Breast epithelium (tissue), 4 donors: ENCODE data around the gene SLC9A3. TPM values are rescaled to one million over a fixed set of nuclear protein-coding genes. Genes with fewer than 3 reads are reported as not detected.
"Not testable (repeated sequence)": the region's sequence is repeated elsewhere in the genome, so short reads cannot be mapped to it uniquely, and the experiment has no call there.

Source experiments
- DNase-seq, 2 donors: peaks; one replicate each; pipeline ENCODE4 v3.0.0-alpha.2; 2019; ENCODE audit warnings: low spot score in 2 of 2
- H3K27ac ChIP-seq, 2 donors: fragments of 200-600 bp; sonication (generic) in 1 of 2; one replicate each; pipeline ENCODE4 v1.5.1; 2016 to 2019; ENCODE audit warnings: mild to moderate bottlenecking in 1 of 2
- H3K27me3 ChIP-seq, 2 donors: fragments of 200-600 bp; sonication (generic) in 1 of 2; one replicate each; pipeline versions ENCODE4 v1.5.1 to v1.6.0; 2017 to 2019; ENCODE audit warnings: control low read depth in 1 of 2, mild to moderate bottlenecking in 1 of 2
- H3K36me3 ChIP-seq: fragments of 200-600 bp; one replicate; pipeline ENCODE4 v1.5.1; 2019
- H3K4me1 ChIP-seq, 2 donors: fragments of 200-600 bp; sonication (generic); one replicate each; pipeline ENCODE4 v1.5.1; 2016 to 2019; ENCODE audit warnings: control low read depth in 1 of 2
- H3K4me3 ChIP-seq, 3 donors: fragments of 200-600 bp; sonication (generic); 1 replicate in 2 of 3; 2 replicates in 1 of 3; pipeline ENCODE4 v1.5.1; 2016 to 2019; ENCODE audit warnings: mild to moderate bottlenecking in 3 of 3, moderate library complexity in 2 of 3
- H3K9me3 ChIP-seq, 2 donors: fragments of 200-600 bp; sonication (generic) in 1 of 2; one replicate each; pipeline ENCODE4 v1.5.1; 2016 to 2019; ENCODE audit warnings: control low read depth in 1 of 2
- CTCF ChIP-seq, 3 donors: fragments of 450-650 bp; IDR thresholded peaks; one replicate each; pipeline ENCODE4 v1.5.1; 2016 to 2017; ENCODE audit warnings: antibody characterized with exemption in 3 of 3, mild to moderate bottlenecking in 3 of 3, moderate library complexity in 3 of 3
- POLR2A ChIP-seq: fragments of 450-650 bp; IDR thresholded peaks from one replicate; pipeline ENCODE4 v1.6.1; 2016; ENCODE audit warnings: antibody characterized with exemption, mild to moderate bottlenecking, moderate library complexity
- POLR2AphosphoS5 ChIP-seq, 3 donors: sonication (generic); formaldehyde crosslinking; IDR thresholded peaks; one replicate each; pipeline ENCODE4 v1.6.1; 2017; ENCODE audit warnings: antibody characterized with exemption in 3 of 3
- intact Hi-C: fragments of 100-400 bp; cut with DNase I; formaldehyde crosslinking; loops from one replicate; pipeline ENCODE4 v1.15.1; 2023; ENCODE audit warnings: low total_unique reads
- total RNA-seq, 3 donors: library from RNA; depleted of rRNA; stranded (reverse); fragments of >200 nt; gene quantifications; one replicate each; pipeline ENCODE4 v1.1.0, GENCODE V29; 2016

The SLC9A3 gene
- total RNA-seq, 3 donors from 2014 or later = 1.1 to 5.6 (median 2.3) TPM

DNA sequence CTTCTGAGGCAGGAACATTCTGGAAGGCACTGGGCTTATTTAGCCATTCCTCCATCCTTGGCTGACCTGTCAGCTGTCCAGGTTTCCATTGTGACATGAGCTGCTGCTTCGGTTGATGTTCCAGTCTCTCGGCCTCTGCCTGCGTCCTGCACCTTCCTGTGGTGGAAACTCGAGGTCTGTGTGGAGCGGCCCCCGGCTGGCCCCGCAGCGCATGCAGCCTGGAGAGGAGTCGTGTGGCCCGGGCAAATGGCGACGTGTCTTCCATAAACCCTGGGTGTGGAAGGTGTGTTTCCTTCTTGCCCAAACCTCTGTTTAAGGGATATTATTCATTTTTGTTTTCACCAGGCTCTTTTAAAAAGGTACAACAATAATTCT is 36.5 kb upstream of the SLC9A3 start:
- Histone ChIP-seq H3K4me1 (no peaks in the 10 kb centered on the region), H3K9me3 (no peaks in the 10 kb centered on the region), H3K4me3 (no peak overlapping the region), H3K27me3 (peaks cover 0 to 9% of the 10 kb centered on the region in 2 donors), H3K27ac (no peak overlapping the region), H3K36me3 (no peaks in the 10 kb centered on the region)
- intact Hi-C loops = no loop called here
- TF ChIP-seq CTCF (IDR thresholded peaks at IDR 0.05) = no peak
- TF ChIP-seq POLR2A = no peak
- TF ChIP-seq POLR2AphosphoS5 (IDR thresholded peaks at IDR 0.05) = no peak
- no peak for DNase-seq

DNA sequence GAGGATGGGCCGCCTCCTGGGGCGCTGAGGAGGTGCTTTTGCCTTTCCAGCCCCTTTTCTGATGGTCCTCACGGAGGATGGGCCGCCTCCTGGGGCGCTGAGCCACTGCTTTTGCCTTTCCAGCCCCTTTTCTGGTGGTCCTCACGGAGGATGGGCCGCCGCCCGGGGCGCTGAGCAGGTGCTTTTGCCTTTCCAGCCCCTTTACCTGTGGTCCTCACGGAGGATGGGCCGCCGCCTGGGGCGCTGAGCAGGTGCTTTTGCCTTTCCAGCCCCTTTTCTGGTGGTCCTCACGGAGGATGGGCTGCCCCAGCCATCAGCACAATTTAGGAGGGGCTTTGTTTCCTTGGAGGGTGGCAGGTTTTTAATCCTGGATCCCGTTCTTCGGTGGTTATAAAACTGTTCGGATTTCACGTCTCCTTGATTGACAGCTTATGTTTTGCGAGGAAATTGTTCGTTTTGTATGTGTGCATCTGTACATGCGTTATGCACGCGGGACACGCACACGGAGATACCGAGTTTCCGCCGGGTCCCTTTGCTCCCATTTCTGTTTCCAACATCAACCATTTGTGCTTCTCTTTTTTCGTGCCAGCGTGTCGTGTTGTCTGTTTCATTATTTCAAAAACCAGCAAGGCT is 34.7 kb upstream of the SLC9A3 start:
- intact Hi-C loops = no loop called here
- DNase-seq = no peak

DNA sequence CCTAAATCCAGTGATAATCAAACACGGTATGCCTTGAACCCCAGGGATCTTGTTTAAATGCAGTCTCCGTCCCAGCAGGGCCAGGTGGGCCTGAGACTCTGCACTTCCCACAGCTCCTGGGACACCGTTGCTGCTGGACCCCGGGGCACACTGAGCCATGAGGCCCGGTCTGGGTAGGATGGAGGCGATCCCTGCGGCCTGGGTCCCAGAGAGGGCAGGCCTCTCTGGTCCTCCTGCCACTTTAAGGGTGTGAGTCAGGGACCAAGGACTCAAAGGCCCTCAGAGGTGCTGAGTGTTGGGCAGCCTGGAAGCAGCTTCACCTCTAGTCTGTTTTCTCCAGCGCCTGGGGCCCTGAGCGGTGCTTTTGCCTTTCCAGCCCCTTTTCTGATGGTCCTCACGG is 34.1 kb upstream of the SLC9A3 start:
- no peaks in the 10 kb centered on the region for H3K36me3 ChIP-seq
- intact Hi-C loops = no loop called here
- no peak for DNase-seq
- no peak overlapping the region for H3K27ac ChIP-seq
- no peaks in the 10 kb centered on the region for H3K9me3 ChIP-seq
- no peaks in the 10 kb centered on the region for H3K4me1 ChIP-seq
- TF ChIP-seq CTCF (IDR thresholded peaks at IDR 0.05) = no peak
- TF ChIP-seq POLR2A = no peak
- TF ChIP-seq POLR2AphosphoS5 (IDR thresholded peaks at IDR 0.05) = no peak
- peaks cover 0 to 6% of the 10 kb centered on the region in 2 donors for H3K27me3 ChIP-seq
- no peak overlapping the region for H3K4me3 ChIP-seq

More for the DNA sequence above, 34.7 kb upstream of the SLC9A3 start:
- Histone ChIP-seq H3K36me3 (no peaks in the 10 kb centered on the region), H3K4me3 (no peak overlapping the region), H3K27me3 (peaks cover 0 to 6% of the 10 kb centered on the region in 2 donors), H3K27ac (no peak overlapping the region), H3K9me3 (no peaks in the 10 kb centered on the region), H3K4me1 (no peaks in the 10 kb centered on the region)
- TF ChIP-seq CTCF (IDR thresholded peaks at IDR 0.05) (no peak), POLR2A (no peak), POLR2AphosphoS5 (IDR thresholded peaks at IDR 0.05) (no peak)

DNA sequence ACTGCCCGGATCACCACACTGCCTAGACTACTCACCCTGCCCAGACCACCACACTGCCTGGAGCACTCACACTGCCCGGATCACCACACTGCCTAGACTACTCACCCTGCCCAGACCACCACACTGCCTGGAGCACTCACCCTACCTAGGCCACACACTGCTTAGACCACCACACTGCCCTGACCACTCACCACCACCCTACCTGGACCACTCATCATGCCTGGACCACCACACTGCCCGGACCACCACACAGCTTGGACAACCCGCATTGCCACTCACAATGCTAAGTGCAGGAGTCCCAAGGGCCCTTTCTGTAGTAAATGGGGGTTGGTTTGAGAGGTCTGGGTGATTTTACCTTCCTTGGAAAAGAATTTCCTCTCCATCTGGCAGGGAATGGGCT is 33.7 kb upstream of the SLC9A3 start:
- H3K4me3 ChIP-seq, H3K36me3 ChIP-seq, H3K27me3 ChIP-seq, H3K9me3 ChIP-seq, DNase-seq, intact Hi-C loops, H3K27ac ChIP-seq, H3K4me1 ChIP-seq: not testable (repeated sequence)

- no peak overlapping the region for H3K4me3 ChIP-seq
- intact Hi-C loops = no loop called here
- no peaks in the 10 kb centered on the region for H3K4me1 ChIP-seq
- peaks cover 0 to 6% of the 10 kb centered on the region in 2 donors for H3K27me3 ChIP-seq
- DNase-seq = no peak
- H3K9me3 ChIP-seq = no peaks in the 10 kb centered on the region
- H3K27ac ChIP-seq = no peak overlapping the region
- TF ChIP-seq POLR2A (no peak), CTCF (IDR thresholded peaks at IDR 0.05) (no peak), POLR2AphosphoS5 (IDR thresholded peaks at IDR 0.05) (no peak)
- H3K36me3 ChIP-seq = no peaks in the 10 kb centered on the region
These were observed 32.7 kb upstream of the SLC9A3 start for GRCh38 chr5:556909-557441.
